Measurements from ENCODE around the gene TOP3B.

GRCh38 chr22:21967693-21968271 lies 14.8 kb downstream of the TOP3B start:
- no peak for TF ChIP-seq GATA2 (IDR thresholded peaks at IDR 0.05; ENCODE audit: low read depth, low read length)
- no peak for TF ChIP-seq GATA3 (IDR thresholded peaks at IDR 0.05; ENCODE audit: low read depth, low read length)
